Uterus (tissue), 4 donors: Measurements from ENCODE around the gene MLX. TPM values are rescaled to one million over a fixed set of nuclear protein-coding genes. Genes with fewer than 3 reads are reported as not detected.
A peak's percentile ranks its signal among the peaks of the same experiment; 100 is the strongest.

Source experiments
- DNase-seq, 2 donors: peaks; one replicate each; pipeline ENCODE4 v3.0.0-alpha.2; 2019 to 2020
- H3K27ac ChIP-seq, 2 donors: fragments of 200-600 bp; sonication (generic); 1 replicate in 1 of 2; 2 replicates in 1 of 2; pipeline ENCODE4 v1.5.1; 2016 to 2018
- H3K27me3 ChIP-seq, 2 donors: fragments of 200-600 bp; sonication (generic); one replicate each; pipeline ENCODE4 v1.5.1; 2018 to 2019; ENCODE audit warnings: control low read depth in 1 of 2
- H3K36me3 ChIP-seq, 2 donors: fragments of 200-600 bp; sonication (generic); one replicate each; pipeline ENCODE4 v1.5.1; 2019; ENCODE audit warnings: control low read depth in 1 of 2
- H3K4me1 ChIP-seq, 2 donors: fragments of 200-600 bp; sonication (generic); one replicate each; pipeline ENCODE4 v1.5.1; 2018 to 2019; ENCODE audit warnings: control low read depth in 1 of 2
- H3K4me3 ChIP-seq, 2 donors: fragments of 200-600 bp; sonication (generic); 1 replicate in 1 of 2; 2 replicates in 1 of 2; pipeline ENCODE4 v1.5.1; 2018 to 2019; ENCODE audit warnings: mild to moderate bottlenecking in 1 of 2
- H3K9me3 ChIP-seq, 2 donors: fragments of 200-600 bp; sonication (generic); one replicate each; pipeline ENCODE4 v1.5.1; 2019; ENCODE audit warnings: control low read depth in 1 of 2
- CTCF ChIP-seq, 4 experiments: fragments of 200-600 bp in 2 of 4; fragments of 450-650 bp in 2 of 4; sonication (generic) in 2 of 4; IDR thresholded peaks; one replicate each; pipeline ENCODE4 v1.5.1; 2016 to 2019; ENCODE audit warnings: antibody characterized with exemption in 4 of 4, mild to moderate bottlenecking in 2 of 4, moderate library complexity in 1 of 4
- POLR2A ChIP-seq, 2 donors: fragments of 450-650 bp; IDR thresholded peaks; one replicate each; pipeline ENCODE4 v1.6.1; 2016; ENCODE audit warnings: antibody characterized with exemption in 2 of 2, mild to moderate bottlenecking in 1 of 2, moderate library complexity in 1 of 2
- intact Hi-C: fragments of 100-400 bp; cut with DNase I; formaldehyde crosslinking; loops from one replicate; pipeline ENCODE4 v1.15.1; 2023; ENCODE audit warnings: low total_unique reads
- total RNA-seq, 4 donors: library from RNA; depleted of rRNA in 3 of 4; stranded (reverse); fragments of >200 nt in 3 of 4; gene quantifications; one replicate each; pipeline versions ENCODE4 v1.1.0 to v1.2.4, GENCODE V29; 2014 to 2023
- donor health status: DM: yes; HTN: yes; CAD: no.

Gene MLX
- total RNA-seq, 4 donors from 2014 or later: 6.9 to 50.0 (median 35.1) TPM

- Histone ChIP-seq H3K36me3 (no peaks in the 10 kb centered on the region), H3K4me3 (peak within 1 kb of the TSS; percentile 43 to 65), H3K27ac (peak within 1 kb of the TSS; percentile 73 to 82), H3K4me1 (peaks cover 0 to 12% of the 10 kb centered on the region in 2 donors), H3K27me3 (no peaks in the 10 kb centered on the region), H3K9me3 (no peaks in the 10 kb centered on the region)
- intact Hi-C loops: loop anchor here (10.0 kb wide), 1 partner anchor 97 kb away; the partner anchor contains the start of gene PLEKHH3
- TF ChIP-seq CTCF (IDR thresholded peaks at IDR 0.05) (peak in 2 of 4 experiments; percentile 40 to 58), POLR2A (IDR thresholded peaks at IDR 0.05) (peak; percentile 64 to 66)
- peak; percentile 95 for DNase-seq
Measured at GRCh38 chr17:42577532-42578281, 10.8 kb downstream of the MLX start, which contains the start of gene PSMC3IP. Gene PSMC3IP (minus strand): TSS chr17:42577729. CDS start chr17:42577686, 43 bp downstream.

DNA sequence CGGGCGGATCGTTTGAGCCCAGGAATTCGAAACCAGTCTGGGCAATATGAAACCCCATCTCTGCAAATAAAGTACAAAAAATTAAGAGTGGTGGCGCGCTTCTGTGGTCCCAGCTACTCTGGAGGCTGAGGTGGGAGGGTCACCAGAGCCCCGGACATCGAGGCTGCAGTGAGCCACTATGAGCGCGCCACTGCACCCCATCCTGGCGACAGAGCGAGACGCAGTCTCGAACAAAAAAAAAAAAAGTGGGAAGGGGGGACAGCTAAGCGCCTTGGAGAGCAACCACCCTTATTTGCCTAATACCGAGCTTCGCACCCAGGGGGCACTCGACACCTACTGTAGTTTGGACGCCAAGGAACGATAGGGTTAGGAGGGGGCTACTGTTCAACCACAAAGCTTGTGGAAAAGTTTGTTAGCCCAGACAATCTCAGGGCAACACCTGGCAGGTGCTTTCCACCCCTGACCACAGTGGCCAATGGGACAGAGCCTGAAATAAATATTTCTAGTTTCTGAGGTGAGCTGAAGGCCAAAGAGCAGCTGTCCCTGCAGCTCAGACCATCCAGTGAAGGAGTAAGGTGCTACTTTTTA, 11.5 kb downstream of the MLX start:
- peak; percentile 73 to 79 for DNase-seq
- Histone ChIP-seq H3K9me3 (no peaks in the 10 kb centered on the region), H3K27ac (peak overlapping the region; percentile 73 to 82), H3K4me3 (peak overlapping the region; percentile 43 to 65), H3K4me1 (peaks cover 0 to 12% of the 10 kb centered on the region in 2 donors), H3K36me3 (no peaks in the 10 kb centered on the region), H3K27me3 (no peaks in the 10 kb centered on the region)
- TF ChIP-seq POLR2A (IDR thresholded peaks at IDR 0.05): no peak
- peak; percentile 66 to 79 (median 68) for TF ChIP-seq CTCF (IDR thresholded peaks at IDR 0.05)
- intact Hi-C loops: loop anchor here (10.0 kb wide), 1 partner anchor 96 kb away; the partner anchor contains the start of gene PLEKHH3

DNA sequence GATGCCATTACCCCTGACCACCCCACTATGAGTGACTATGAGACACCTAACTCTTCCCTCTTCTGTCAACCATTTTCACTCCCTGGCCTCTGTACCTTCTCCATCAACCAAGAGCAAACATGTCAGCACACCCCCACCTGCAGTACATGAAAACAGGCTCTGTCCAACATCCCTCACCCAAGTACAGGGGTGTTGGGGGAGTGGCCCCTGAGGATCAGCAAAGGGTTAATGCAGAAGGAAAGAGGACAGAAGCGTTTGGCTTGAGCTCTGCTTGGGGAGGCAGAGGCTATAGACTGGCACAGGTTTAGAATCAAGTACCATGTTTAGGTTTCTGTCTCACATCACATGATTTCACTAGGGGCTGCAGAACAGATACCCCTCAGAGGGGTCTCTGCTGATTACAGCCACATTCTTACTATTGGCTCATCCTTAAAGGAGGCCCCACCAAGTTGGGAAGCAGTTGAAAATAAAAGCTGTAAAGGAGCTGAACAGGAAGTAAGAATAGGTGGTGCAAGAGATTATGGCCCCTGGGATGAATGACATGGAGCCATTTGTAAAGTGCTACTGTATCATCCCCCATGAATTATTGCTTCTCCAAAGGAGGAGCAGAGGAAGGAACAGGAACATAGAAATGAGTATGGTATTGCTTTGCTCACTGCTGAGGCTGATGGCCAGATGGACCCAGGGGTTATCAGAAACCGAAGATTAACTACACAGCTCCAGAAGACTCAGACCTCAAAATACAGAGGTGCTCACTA, 13.1 kb downstream of the MLX start:
- intact Hi-C loops: loop anchor here (10.0 kb wide), 2 partner anchors 95 to 185 kb away; partner anchors contain the start of genes PLEKHH3 and RAMP2
- Histone ChIP-seq H3K4me1 (peaks cover 0 to 12% of the 10 kb centered on the region in 2 donors), H3K9me3 (no peaks in the 10 kb centered on the region), H3K27ac (no peak overlapping the region), H3K4me3 (no peak overlapping the region), H3K27me3 (no peaks in the 10 kb centered on the region), H3K36me3 (no peaks in the 10 kb centered on the region)
- DNase-seq: peak in 1 of 2 donors; percentile 11
- TF ChIP-seq POLR2A (IDR thresholded peaks at IDR 0.05) (no peak), CTCF (IDR thresholded peaks at IDR 0.05) (no peak)

GRCh38 chr17:42581744-42582270, 14.9 kb downstream of the MLX start:
- Histone ChIP-seq H3K36me3 (no peaks in the 10 kb centered on the region), H3K27ac (no peak overlapping the region), H3K9me3 (no peaks in the 10 kb centered on the region), H3K4me1 (peaks cover 0 to 10% of the 10 kb centered on the region in 2 donors), H3K27me3 (no peaks in the 10 kb centered on the region), H3K4me3 (no peak overlapping the region)
- TF ChIP-seq CTCF (IDR thresholded peaks at IDR 0.05): no peak
- TF ChIP-seq POLR2A (IDR thresholded peaks at IDR 0.05): no peak
- intact Hi-C loops: loop anchor here (10.0 kb wide), 1 partner anchor 183 kb away; the partner anchor contains the start of gene RAMP2
- DNase-seq: no peak
